ENCODE results near the gene DOK6.

DNA sequence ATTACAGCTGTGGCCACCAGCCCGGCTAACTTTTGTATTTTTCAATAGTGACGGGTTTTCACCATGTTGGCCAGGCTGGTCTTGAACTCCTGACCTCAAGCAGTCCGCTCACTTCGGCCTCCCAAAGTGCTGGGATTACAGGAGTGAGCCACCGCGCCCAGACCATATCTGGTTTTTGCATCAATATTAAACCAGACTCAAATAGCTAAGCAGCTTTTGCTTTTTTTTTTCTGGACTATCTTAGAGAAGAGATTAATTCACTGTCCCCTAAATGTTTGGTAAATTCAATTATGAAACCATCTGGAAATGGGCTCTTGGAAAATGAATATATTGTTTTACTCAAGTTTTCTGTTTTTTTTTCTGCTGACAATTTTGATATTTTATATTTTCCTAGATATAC, 183.7 kb downstream of the DOK6 start:
- TF ChIP-seq, protein P1, sequence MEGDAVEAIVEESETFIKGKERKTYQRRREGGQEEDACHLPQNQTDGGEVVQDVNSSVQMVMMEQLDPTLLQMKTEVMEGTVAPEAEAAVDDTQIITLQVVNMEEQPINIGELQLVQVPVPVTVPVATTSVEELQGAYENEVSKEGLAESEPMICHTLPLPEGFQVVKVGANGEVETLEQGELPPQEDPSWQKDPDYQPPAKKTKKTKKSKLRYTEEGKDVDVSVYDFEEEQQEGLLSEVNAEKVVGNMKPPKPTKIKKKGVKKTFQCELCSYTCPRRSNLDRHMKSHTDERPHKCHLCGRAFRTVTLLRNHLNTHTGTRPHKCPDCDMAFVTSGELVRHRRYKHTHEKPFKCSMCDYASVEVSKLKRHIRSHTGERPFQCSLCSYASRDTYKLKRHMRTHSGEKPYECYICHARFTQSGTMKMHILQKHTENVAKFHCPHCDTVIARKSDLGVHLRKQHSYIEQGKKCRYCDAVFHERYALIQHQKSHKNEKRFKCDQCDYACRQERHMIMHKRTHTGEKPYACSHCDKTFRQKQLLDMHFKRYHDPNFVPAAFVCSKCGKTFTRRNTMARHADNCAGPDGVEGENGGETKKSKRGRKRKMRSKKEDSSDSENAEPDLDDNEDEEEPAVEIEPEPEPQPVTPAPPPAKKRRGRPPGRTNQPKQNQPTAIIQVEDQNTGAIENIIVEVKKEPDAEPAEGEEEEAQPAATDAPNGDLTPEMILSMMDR (IDR thresholded peaks at IDR 0.05; ENCODE audit: extremely low read depth in 1 of 2, insufficient read depth in 1 of 2, low read depth in 1 of 2, low read length in 2 of 2): no peak
- TF ChIP-seq POLR2AphosphoS5 (IDR thresholded peaks at IDR 0.05; ENCODE audit: insufficient read depth, low read depth, low read length) (no peak), EZH2 (IDR thresholded peaks at IDR 0.05; ENCODE audit: borderline replicate concordance, low read depth, low read length, severe bottlenecking) (no peak), JUN (IDR thresholded peaks at IDR 0.05; ENCODE audit: borderline replicate concordance, insufficient read depth, insufficient read length, low read depth) (no peak), POLR2A (IDR thresholded peaks at IDR 0.05; ENCODE audit: low read depth, low read length) (no peak), MYC (IDR thresholded peaks at IDR 0.05; ENCODE audit: low read depth, low read length) (no peak)
- TF ChIP-seq, protein P2, sequence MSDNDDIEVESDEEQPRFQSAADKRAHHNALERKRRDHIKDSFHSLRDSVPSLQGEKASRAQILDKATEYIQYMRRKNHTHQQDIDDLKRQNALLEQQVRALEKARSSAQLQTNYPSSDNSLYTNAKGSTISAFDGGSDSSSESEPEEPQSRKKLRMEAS (IDR thresholded peaks at IDR 0.05; ENCODE audit: insufficient read depth, insufficient read length): no peak

Data from endothelial cell of umbilical vein (primary cell).